ENCODE measurements around the gene TDRD1. TPM values are rescaled to one million over a fixed set of nuclear protein-coding genes. Genes with fewer than 3 reads are reported as not detected.
A peak's percentile ranks its signal among the peaks of the same experiment; 100 is the strongest.

The TDRD1 gene
- polyA plus RNA-seq, 4 donors = 0.10 to 0.28 TPM; not detected in 2

DNA sequence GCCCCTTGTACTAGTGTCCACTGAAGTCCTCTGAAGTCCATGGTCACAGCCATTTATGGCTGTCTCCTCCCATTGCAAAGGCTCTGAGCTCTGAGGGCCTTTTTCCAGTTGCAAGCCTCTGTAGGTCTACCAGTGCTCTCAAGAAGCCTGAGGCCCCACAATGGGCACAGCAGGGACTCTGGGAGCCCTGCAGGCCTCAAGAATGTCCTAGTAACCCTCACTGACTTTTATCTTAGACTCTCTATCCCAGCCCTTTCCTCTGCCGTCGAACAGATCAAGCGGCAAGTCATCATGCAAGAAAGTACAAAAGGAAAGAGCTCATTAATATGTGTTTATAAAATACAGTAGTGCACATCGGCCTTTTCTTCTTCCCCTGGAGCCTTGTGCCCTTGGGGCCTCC, 83.3 kb downstream of the TDRD1 start:
- H3K36me3 ChIP-seq (ENCODE audit: control insufficient read depth in 3 of 3, insufficient read depth in 2 of 3, low read depth in 1 of 3, low read length in 3 of 3) = peaks cover 0 to 9% (median 0%) of the 10 kb centered on the region in 3 donors
- DNase-seq = no peak
- FAIRE-seq = no peak
- H3K4me1 ChIP-seq (ENCODE audit: control insufficient read depth in 3 of 3, insufficient read depth in 2 of 3, low read depth in 1 of 3, low read length in 2 of 3) = no peaks in the 10 kb centered on the region
- no peaks in the 10 kb centered on the region for H3K9me3 ChIP-seq (ENCODE audit: control insufficient read depth in 2 of 2, insufficient read depth in 1 of 2, low read depth in 1 of 2, low read length in 1 of 2)
- WGBS, 3 donors = 81 to 92% (median 87%) methylated on average over 4 of the region's 4 CpGs
- no peak overlapping the region for H3K4me3 ChIP-seq (ENCODE audit: low read depth in 1 of 3, low read length in 3 of 3)
- no peak overlapping the region for H3K27ac ChIP-seq (ENCODE audit: low read depth in 1 of 3, low read length in 2 of 3)
- H3K27me3 ChIP-seq (ENCODE audit: control insufficient read depth in 3 of 3, insufficient read depth in 3 of 3, low read length in 3 of 3) = no peaks in the 10 kb centered on the region

DNA sequence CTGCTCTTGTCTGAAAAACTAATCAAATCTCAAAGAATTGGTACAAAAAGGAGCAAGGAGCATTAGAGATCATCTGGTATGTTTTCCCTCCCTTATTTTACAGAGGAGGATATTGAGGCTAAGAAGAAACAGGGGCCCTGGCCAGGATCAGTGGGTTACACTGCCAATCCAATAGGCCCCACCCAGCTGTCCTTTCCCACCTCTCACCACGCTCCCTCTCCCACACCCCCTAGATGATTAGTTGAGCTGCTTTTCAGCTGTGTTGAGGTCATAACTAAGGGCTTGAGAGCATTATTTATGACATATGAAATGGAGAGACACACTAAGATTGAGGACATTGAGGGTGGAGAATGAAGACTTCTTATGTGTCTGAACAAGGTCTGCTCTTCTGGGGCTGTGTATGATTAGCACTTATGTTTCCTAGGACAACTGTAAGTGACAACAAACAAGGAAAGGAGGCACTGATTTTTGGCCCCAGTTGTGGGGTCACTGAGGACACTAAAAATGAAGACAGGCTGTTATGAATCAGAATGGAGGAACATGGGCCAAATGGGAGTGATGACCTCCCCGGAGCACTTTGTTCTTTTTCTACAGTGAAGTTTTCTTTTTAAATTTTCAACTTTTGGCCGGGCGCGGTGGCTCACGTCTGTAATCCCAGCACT, 86.4 kb downstream of the TDRD1 start:
- H3K4me1 ChIP-seq (ENCODE audit: control insufficient read depth in 3 of 3, insufficient read depth in 2 of 3, low read depth in 1 of 3, low read length in 2 of 3) = no peaks in the 10 kb centered on the region
- H3K27ac ChIP-seq (ENCODE audit: low read depth in 1 of 3, low read length in 2 of 3) = peak overlapping the region in 1 of 3 donors; percentile 66
- no peaks in the 10 kb centered on the region for H3K9me3 ChIP-seq (ENCODE audit: control insufficient read depth in 2 of 2, insufficient read depth in 1 of 2, low read depth in 1 of 2, low read length in 1 of 2)
- H3K36me3 ChIP-seq (ENCODE audit: control insufficient read depth in 3 of 3, insufficient read depth in 2 of 3, low read depth in 1 of 3, low read length in 3 of 3) = peaks cover 0 to 6% (median 0%) of the 10 kb centered on the region in 3 donors
- DNase-seq = no peak
- WGBS, 3 donors = 62 to 95% (median 94%) methylated on average over 6 of the region's 6 CpGs
- no peaks in the 10 kb centered on the region for H3K27me3 ChIP-seq (ENCODE audit: control insufficient read depth in 3 of 3, insufficient read depth in 3 of 3, low read length in 3 of 3)
- no peak overlapping the region for H3K4me3 ChIP-seq (ENCODE audit: low read depth in 1 of 3, low read length in 3 of 3)
- FAIRE-seq = no peak

DNA sequence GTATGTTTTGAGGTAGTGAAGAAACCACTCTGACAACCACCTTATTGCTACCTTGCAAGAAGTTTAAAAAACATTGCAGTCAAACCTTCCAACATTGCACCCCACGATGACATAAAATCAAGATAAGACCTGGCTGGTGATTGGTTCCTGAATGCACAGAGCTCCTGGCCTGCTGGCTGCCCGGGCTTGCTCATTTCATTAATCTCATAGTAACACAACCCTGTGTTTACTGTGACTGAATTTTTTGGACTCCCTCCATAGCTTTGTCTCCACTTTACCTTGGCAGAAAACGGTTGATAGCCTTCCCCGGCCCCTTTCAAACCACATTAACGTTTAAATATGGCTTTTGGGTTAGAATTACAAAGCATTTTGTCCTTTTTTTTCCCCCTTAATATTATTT, 87.4 kb downstream of the TDRD1 start:
- FAIRE-seq (no peak), DNase-seq (no peak)
- 13 to 46% (median 26%) methylated on average over 5 of the region's 5 CpGs for WGBS, 3 donors
- Histone ChIP-seq H3K27me3 (ENCODE audit: control insufficient read depth in 3 of 3, insufficient read depth in 3 of 3, low read length in 3 of 3) (no peaks in the 10 kb centered on the region), H3K4me3 (ENCODE audit: low read depth in 1 of 3, low read length in 3 of 3) (no peak overlapping the region), H3K4me1 (ENCODE audit: control insufficient read depth in 3 of 3, insufficient read depth in 2 of 3, low read depth in 1 of 3, low read length in 2 of 3) (no peaks in the 10 kb centered on the region), H3K36me3 (ENCODE audit: control insufficient read depth in 3 of 3, insufficient read depth in 2 of 3, low read depth in 1 of 3, low read length in 3 of 3) (peaks cover 0 to 6% (median 0%) of the 10 kb centered on the region in 3 donors), H3K27ac (ENCODE audit: low read depth in 1 of 3, low read length in 2 of 3) (no peak overlapping the region), H3K9me3 (ENCODE audit: control insufficient read depth in 2 of 2, insufficient read depth in 1 of 2, low read depth in 1 of 2, low read length in 1 of 2) (no peaks in the 10 kb centered on the region)

GRCh38 chr10:114271075-114271778, 92.1 kb downstream of the TDRD1 start:
- Histone ChIP-seq H3K9me3 (ENCODE audit: control insufficient read depth in 2 of 2, insufficient read depth in 1 of 2, low read depth in 1 of 2, low read length in 1 of 2) (no peaks in the 10 kb centered on the region), H3K27ac (ENCODE audit: low read depth in 1 of 3, low read length in 2 of 3) (peak overlapping the region in 1 of 3 donors; percentile 78), H3K4me3 (ENCODE audit: low read depth in 1 of 3, low read length in 3 of 3) (no peak overlapping the region), H3K27me3 (ENCODE audit: control insufficient read depth in 3 of 3, insufficient read depth in 3 of 3, low read length in 3 of 3) (no peaks in the 10 kb centered on the region), H3K4me1 (ENCODE audit: control insufficient read depth in 3 of 3, insufficient read depth in 2 of 3, low read depth in 1 of 3, low read length in 2 of 3) (no peaks in the 10 kb centered on the region), H3K36me3 (ENCODE audit: control insufficient read depth in 3 of 3, insufficient read depth in 2 of 3, low read depth in 1 of 3, low read length in 3 of 3) (peaks cover 0 to 3% (median 0%) of the 10 kb centered on the region in 3 donors)
- FAIRE-seq (no peak), DNase-seq (peak in 1 of 2 donors; percentile 56)
- 47 to 70% (median 47%) methylated on average over 3 of the region's 3 CpGs for WGBS, 3 donors

DNA sequence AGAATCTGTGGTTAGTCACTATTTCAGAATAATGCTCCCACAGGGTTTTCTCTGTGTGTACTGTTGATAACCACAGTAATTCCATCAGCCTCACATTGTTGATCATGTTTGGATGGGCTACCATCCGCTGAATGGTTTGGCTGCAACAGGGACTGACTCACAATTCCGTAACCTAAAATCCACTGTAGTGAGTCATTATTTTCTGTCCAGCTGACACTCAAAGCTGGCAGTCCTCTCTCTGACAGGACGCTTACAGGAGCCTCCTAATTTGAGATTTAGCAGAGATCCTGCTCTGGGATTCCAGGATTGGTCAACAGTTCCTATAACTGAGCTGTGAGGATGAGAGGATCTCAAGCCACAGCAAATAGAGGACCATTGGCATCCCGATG, 92.6 kb downstream of the TDRD1 start:
- peak overlapping the region in 1 of 3 donors; percentile 52 for H3K27ac ChIP-seq (ENCODE audit: low read depth in 1 of 3, low read length in 2 of 3)
- no peak for FAIRE-seq

GRCh38 chr10:114272696-114273095, 93.5 kb downstream of the TDRD1 start:
- H3K27me3 ChIP-seq (ENCODE audit: control insufficient read depth in 3 of 3, insufficient read depth in 3 of 3, low read length in 3 of 3) = no peaks in the 10 kb centered on the region
- no peak overlapping the region for H3K4me3 ChIP-seq (ENCODE audit: low read depth in 1 of 3, low read length in 3 of 3)
- no peak overlapping the region for H3K27ac ChIP-seq (ENCODE audit: low read depth in 1 of 3, low read length in 2 of 3)
- no peaks in the 10 kb centered on the region for H3K9me3 ChIP-seq (ENCODE audit: control insufficient read depth in 2 of 2, insufficient read depth in 1 of 2, low read depth in 1 of 2, low read length in 1 of 2)
- H3K4me1 ChIP-seq (ENCODE audit: control insufficient read depth in 3 of 3, insufficient read depth in 2 of 3, low read depth in 1 of 3, low read length in 2 of 3) = no peaks in the 10 kb centered on the region
- 93 to 97% (median 94%) methylated on average over 6 of the region's 6 CpGs for WGBS, 3 donors
- DNase-seq = no peak
- peaks cover 0 to 3% (median 0%) of the 10 kb centered on the region in 3 donors for H3K36me3 ChIP-seq (ENCODE audit: control insufficient read depth in 3 of 3, insufficient read depth in 2 of 3, low read depth in 1 of 3, low read length in 3 of 3)
- no peak for FAIRE-seq

More for the DNA sequence above, 92.6 kb downstream of the TDRD1 start:
- Histone ChIP-seq H3K9me3 (ENCODE audit: control insufficient read depth in 2 of 2, insufficient read depth in 1 of 2, low read depth in 1 of 2, low read length in 1 of 2) (no peaks in the 10 kb centered on the region), H3K4me3 (ENCODE audit: low read depth in 1 of 3, low read length in 3 of 3) (no peak overlapping the region), H3K27me3 (ENCODE audit: control insufficient read depth in 3 of 3, insufficient read depth in 3 of 3, low read length in 3 of 3) (no peaks in the 10 kb centered on the region), H3K36me3 (ENCODE audit: control insufficient read depth in 3 of 3, insufficient read depth in 2 of 3, low read depth in 1 of 3, low read length in 3 of 3) (peaks cover 0 to 3% (median 0%) of the 10 kb centered on the region in 3 donors), H3K4me1 (ENCODE audit: control insufficient read depth in 3 of 3, insufficient read depth in 2 of 3, low read depth in 1 of 3, low read length in 2 of 3) (no peaks in the 10 kb centered on the region)
- 65 to 82% (median 67%) methylated on average over 4 of the region's 4 CpGs for WGBS, 3 donors
- DNase-seq = no peak

- H3K27ac ChIP-seq (ENCODE audit: low read depth in 1 of 3, low read length in 2 of 3) = no peak overlapping the region
- H3K36me3 ChIP-seq (ENCODE audit: control insufficient read depth in 3 of 3, insufficient read depth in 2 of 3, low read depth in 1 of 3, low read length in 3 of 3) = peaks cover 0 to 7% (median 0%) of the 10 kb centered on the region in 3 donors
- 83 to 94% (median 92%) methylated on average over 3 of the region's 3 CpGs for WGBS, 3 donors
- H3K9me3 ChIP-seq (ENCODE audit: control insufficient read depth in 2 of 2, insufficient read depth in 1 of 2, low read depth in 1 of 2, low read length in 1 of 2) = no peaks in the 10 kb centered on the region
- H3K27me3 ChIP-seq (ENCODE audit: control insufficient read depth in 3 of 3, insufficient read depth in 3 of 3, low read length in 3 of 3) = no peaks in the 10 kb centered on the region
- FAIRE-seq (no peak), DNase-seq (no peak)
- H3K4me3 ChIP-seq (ENCODE audit: low read depth in 1 of 3, low read length in 3 of 3) = no peak overlapping the region
- no peaks in the 10 kb centered on the region for H3K4me1 ChIP-seq (ENCODE audit: control insufficient read depth in 3 of 3, insufficient read depth in 2 of 3, low read depth in 1 of 3, low read length in 2 of 3)
Measured at GRCh38 chr10:114273910-114274309, 94.8 kb downstream of the TDRD1 start.

DNA sequence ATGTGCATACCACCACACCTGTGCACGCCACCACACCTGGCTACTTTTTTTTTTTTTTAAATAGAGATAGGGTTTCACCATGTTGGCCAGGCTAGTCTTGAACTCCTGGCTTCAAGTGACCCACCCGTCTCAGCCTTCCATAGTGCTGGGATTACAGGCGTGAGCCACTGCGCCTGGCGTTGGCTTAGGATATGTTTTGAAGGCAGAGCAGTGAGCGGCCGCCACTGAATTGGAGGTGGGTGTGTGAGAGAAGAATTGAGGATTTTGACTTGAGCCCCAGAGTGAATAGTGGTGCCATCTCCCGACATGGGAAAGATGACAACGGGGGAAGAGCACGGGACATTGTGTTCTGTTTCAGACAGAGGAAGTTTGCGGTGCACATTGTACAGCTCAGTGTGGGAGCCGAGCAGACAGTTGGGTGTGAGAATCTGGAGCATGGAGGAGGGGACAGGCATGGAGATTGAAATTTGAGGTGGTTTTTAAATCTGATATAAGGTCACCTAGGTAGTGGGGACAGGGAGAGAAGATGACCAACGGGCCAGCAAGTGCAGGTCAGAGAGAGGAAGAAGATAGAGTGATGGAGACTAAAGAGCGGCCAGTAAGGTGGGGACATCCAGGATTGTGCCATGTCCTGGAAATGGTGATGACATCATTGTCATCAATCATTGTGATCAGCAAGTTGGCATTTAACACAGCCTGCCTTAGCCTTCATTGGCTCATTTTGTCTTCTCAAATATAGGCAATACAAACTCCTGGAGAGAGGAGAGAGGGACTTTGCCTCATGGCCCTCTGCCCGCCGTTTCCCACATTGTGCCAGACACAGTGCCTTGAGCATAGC, 95.7 kb downstream of the TDRD1 start:
- Histone ChIP-seq H3K9me3 (ENCODE audit: control insufficient read depth in 2 of 2, insufficient read depth in 1 of 2, low read depth in 1 of 2, low read length in 1 of 2) (no peaks in the 10 kb centered on the region), H3K27me3 (ENCODE audit: control insufficient read depth in 3 of 3, insufficient read depth in 3 of 3, low read length in 3 of 3) (no peaks in the 10 kb centered on the region), H3K36me3 (ENCODE audit: control insufficient read depth in 3 of 3, insufficient read depth in 2 of 3, low read depth in 1 of 3, low read length in 3 of 3) (peaks cover 0 to 7% (median 0%) of the 10 kb centered on the region in 3 donors), H3K27ac (ENCODE audit: low read depth in 1 of 3, low read length in 2 of 3) (no peak overlapping the region), H3K4me1 (ENCODE audit: control insufficient read depth in 3 of 3, insufficient read depth in 2 of 3, low read depth in 1 of 3, low read length in 2 of 3) (no peaks in the 10 kb centered on the region), H3K4me3 (ENCODE audit: low read depth in 1 of 3, low read length in 3 of 3) (no peak overlapping the region)
- 90 to 93% (median 92%) methylated on average over 16 of the region's 16 CpGs for WGBS, 3 donors
- FAIRE-seq = no peak
- DNase-seq = no peak

Data from small intestine (tissue), 7 donors.